ENCODE data around the gene UCP1. TPM values are rescaled to one million over a fixed set of nuclear protein-coding genes. Genes with fewer than 3 reads are reported as not detected.
A peak's percentile ranks its signal among the peaks of the same experiment; 100 is the strongest.

Gene UCP1
- polyA plus RNA-seq, 3 donors from 2014 or later = not detected

DNA sequence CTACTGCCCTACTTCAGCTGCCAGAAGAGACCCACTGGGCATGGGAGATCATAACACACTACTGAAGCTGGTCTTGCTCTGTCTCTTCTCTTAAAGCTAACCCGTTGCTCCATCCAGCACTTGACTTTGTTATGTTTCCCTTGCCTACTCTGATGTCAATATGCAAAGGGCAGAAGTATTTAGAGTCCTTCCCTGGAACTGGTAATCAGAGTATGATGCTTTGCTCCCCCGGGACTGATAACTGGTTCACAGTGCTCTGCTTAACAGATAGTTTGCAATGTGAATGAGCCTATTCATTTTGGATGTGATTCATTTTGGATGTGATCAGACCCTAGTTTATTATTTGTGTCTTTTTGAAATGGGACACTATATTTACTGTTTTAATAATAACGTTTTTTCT lies 12.3 kb upstream of the UCP1 start:
- Mint-ChIP-seq H3K4me3 (no peak overlapping the region), H3K9me3 (peaks cover 0 to 4% (median 0%) of the 10 kb centered on the region in 6 donors), H3K4me1 (no peaks in the 10 kb centered on the region), H3K27ac (no peak overlapping the region), H3K36me3 (no peaks in the 10 kb centered on the region), H3K27me3 (ENCODE audit: low read depth in 3 of 3) (peaks cover 3 to 9% (median 6%) of the 10 kb centered on the region in 3 donors)
- DNase-seq = no peak

GRCh38 chr4:140579278-140579677 lies 10.5 kb upstream of the UCP1 start:
- no peak overlapping the region for H3K4me3 Mint-ChIP-seq
- peaks cover 0 to 4% (median 0%) of the 10 kb centered on the region in 6 donors for H3K9me3 Mint-ChIP-seq
- H3K27me3 Mint-ChIP-seq (ENCODE audit: low read depth in 3 of 3) = peaks cover 3 to 7% (median 6%) of the 10 kb centered on the region in 3 donors
- no peak overlapping the region for H3K27ac Mint-ChIP-seq
- no peaks in the 10 kb centered on the region for H3K36me3 Mint-ChIP-seq
- no peak for DNase-seq
- H3K4me1 Mint-ChIP-seq = no peaks in the 10 kb centered on the region

GRCh38 chr4:140575489-140575888 lies 6.7 kb upstream of the UCP1 start:
- Mint-ChIP-seq H3K9me3 (peaks cover 0 to 10% (median 0%) of the 10 kb centered on the region in 6 donors), H3K27me3 (ENCODE audit: low read depth in 3 of 3) (peaks cover 3 to 16% (median 15%) of the 10 kb centered on the region in 3 donors), H3K27ac (no peak overlapping the region), H3K4me3 (no peak overlapping the region), H3K4me1 (no peaks in the 10 kb centered on the region), H3K36me3 (no peaks in the 10 kb centered on the region)
- DNase-seq = no peak

DNA sequence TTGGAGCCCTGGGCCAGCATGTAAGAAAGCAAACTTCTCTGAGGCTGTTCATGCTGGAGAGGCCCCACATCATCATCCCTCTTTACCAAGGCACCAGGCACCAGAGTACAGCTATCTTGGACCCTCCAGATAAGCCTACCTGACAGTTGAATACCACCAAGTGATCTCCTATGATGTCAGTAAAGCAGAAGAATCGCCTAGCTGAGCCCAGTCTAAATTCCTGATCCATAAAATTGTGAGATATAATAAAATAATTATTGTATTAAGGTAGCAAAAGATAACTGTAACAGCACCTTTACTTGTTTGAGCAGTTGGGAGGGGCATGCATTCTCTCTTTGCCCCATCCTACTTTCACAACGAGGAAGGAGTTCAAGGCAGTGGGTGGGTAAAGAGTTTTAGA lies 2.9 kb upstream of the UCP1 start:
- DNase-seq = no peak
- Mint-ChIP-seq H3K4me1 (peaks cover 14 to 19% of the 10 kb centered on the region in 2 donors), H3K4me3 (no peak overlapping the region), H3K27me3 (ENCODE audit: low read depth in 3 of 3) (peaks cover 17 to 34% (median 27%) of the 10 kb centered on the region in 3 donors), H3K36me3 (peaks cover 0 to 3% (median 3%) of the 10 kb centered on the region in 3 donors), H3K9me3 (peaks cover 0 to 7% (median 1%) of the 10 kb centered on the region in 6 donors), H3K27ac (no peak overlapping the region)

DNA sequence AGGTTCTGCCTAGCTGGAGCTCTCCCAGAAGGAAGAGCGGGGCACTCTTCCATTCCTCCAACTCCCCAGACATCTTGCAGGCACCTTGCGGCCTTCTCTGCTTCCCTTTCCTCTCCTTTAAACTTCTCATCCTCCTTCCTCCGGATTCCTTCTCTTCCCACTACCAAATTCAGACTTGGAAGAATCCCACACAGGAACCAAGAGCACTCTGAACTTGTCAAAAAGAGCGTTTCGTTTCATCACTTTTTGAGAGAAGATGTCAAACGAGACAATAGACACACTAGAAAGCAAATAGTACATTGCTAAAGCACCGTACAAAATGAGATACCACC lies 512 bp upstream of the UCP1 start:
- peaks cover 14 to 19% of the 10 kb centered on the region in 2 donors for H3K4me1 Mint-ChIP-seq
- no peak for DNase-seq
- no peak overlapping the region for H3K27ac Mint-ChIP-seq
- H3K9me3 Mint-ChIP-seq = peaks cover 0 to 7% (median 1%) of the 10 kb centered on the region in 6 donors
- peaks cover 0 to 3% (median 3%) of the 10 kb centered on the region in 3 donors for H3K36me3 Mint-ChIP-seq
- H3K27me3 Mint-ChIP-seq (ENCODE audit: low read depth in 3 of 3) = peaks cover 17 to 34% (median 27%) of the 10 kb centered on the region in 3 donors
- peak overlapping the region; percentile 30 to 84 (median 78) for H3K4me3 Mint-ChIP-seq

DNA sequence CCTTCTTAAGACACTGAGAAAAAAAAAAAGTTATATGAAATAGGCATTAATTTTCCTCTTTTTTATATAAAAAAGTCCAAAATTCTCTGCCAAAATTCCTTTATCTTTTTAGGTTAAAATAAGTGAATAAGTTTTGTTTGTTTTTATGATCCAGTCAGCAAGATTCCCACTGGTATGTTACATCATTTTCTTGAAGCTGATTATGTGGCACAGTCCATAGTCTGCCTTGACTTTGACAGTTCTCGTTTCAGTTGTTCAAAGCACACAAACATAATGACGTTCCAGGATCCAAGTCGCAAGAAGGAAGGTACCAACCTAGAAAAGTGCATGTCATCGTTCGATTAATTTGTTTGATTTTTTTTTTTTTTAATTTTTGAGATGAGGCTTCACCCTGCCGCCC lies 9.1 kb downstream of the UCP1 start:
- Mint-ChIP-seq H3K27ac (no peak overlapping the region), H3K9me3 (no peaks in the 10 kb centered on the region), H3K4me1 (peaks cover 7 to 10% of the 10 kb centered on the region in 2 donors), H3K27me3 (ENCODE audit: low read depth in 3 of 3) (no peaks in the 10 kb centered on the region), H3K36me3 (no peaks in the 10 kb centered on the region), H3K4me3 (no peak overlapping the region)
- DNase-seq = no peak

DNA sequence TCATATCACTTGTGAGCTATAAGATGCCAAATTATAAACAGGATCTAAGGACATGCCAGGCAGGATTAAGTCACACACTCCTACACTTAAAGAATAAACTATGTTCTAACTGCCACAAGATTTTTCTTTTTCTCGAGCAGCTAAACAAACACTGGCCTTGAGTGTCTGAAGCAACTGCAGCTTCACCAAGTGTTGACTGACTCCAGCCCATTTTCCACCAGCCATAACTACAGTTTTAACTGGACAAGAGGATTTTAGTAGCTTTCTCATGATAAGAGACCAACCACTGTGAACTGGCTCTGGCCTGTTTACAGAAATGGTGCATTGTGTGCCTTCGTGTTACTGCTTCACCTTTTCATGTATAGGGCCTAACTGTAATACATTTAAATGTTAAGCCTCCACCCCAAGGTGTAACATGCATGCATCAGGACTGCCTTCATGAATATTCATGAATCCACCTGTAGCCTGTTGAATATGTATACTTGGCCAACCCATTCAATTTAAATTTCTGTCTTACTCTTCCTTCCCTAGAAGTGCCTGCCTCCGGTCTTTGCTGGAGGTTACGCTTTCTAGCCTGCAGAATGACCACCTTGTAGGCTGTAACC lies 10.8 kb downstream of the UCP1 start:
- Mint-ChIP-seq H3K27ac (no peak overlapping the region), H3K4me3 (no peak overlapping the region), H3K4me1 (peaks cover 7 to 10% of the 10 kb centered on the region in 2 donors), H3K36me3 (peaks cover 0 to 7% (median 6%) of the 10 kb centered on the region in 3 donors), H3K27me3 (ENCODE audit: low read depth in 3 of 3) (no peaks in the 10 kb centered on the region), H3K9me3 (no peaks in the 10 kb centered on the region)
- DNase-seq = no peak

- peaks cover 4 to 16% (median 15%) of the 10 kb centered on the region in 3 donors for H3K36me3 Mint-ChIP-seq
- H3K4me3 Mint-ChIP-seq = no peak overlapping the region
- no peaks in the 10 kb centered on the region for H3K27me3 Mint-ChIP-seq (ENCODE audit: low read depth in 3 of 3)
- H3K4me1 Mint-ChIP-seq = peaks cover 7 to 10% of the 10 kb centered on the region in 2 donors
- peak overlapping the region in 1 of 6 donors; percentile 46 for H3K27ac Mint-ChIP-seq
- DNase-seq = peak in 1 of 3 donors; percentile 22
- H3K9me3 Mint-ChIP-seq = no peaks in the 10 kb centered on the region
These were observed 12.2 kb downstream of the UCP1 start for GRCh38 chr4:140556372-140557085.

- no peak for DNase-seq
These were observed 34.7 kb downstream of the UCP1 start for GRCh38 chr4:140533951-140534480.

GRCh38 chr4:140529434-140529833 lies 39.3 kb downstream of the UCP1 start:
- H3K9me3 Mint-ChIP-seq = no peaks in the 10 kb centered on the region
- no peaks in the 10 kb centered on the region for H3K27me3 Mint-ChIP-seq (ENCODE audit: low read depth in 3 of 3)
- DNase-seq = no peak
- no peak overlapping the region for H3K4me3 Mint-ChIP-seq
- H3K36me3 Mint-ChIP-seq = peaks cover 6 to 18% (median 12%) of the 10 kb centered on the region in 3 donors
- peaks cover 7 to 22% of the 10 kb centered on the region in 2 donors for H3K4me1 Mint-ChIP-seq
- no peak overlapping the region for H3K27ac Mint-ChIP-seq

More at GRCh38 chr4:140533951-140534480, 34.7 kb downstream of the UCP1 start:
- no peaks in the 10 kb centered on the region for H3K9me3 Mint-ChIP-seq
- H3K4me3 Mint-ChIP-seq = no peak overlapping the region
- H3K36me3 Mint-ChIP-seq = peaks cover 9 to 14% (median 13%) of the 10 kb centered on the region in 3 donors
- H3K27me3 Mint-ChIP-seq (ENCODE audit: low read depth in 3 of 3) = peaks cover 0 to 2% (median 0%) of the 10 kb centered on the region in 3 donors
- H3K4me1 Mint-ChIP-seq = peaks cover 0 to 5% of the 10 kb centered on the region in 2 donors
- H3K27ac Mint-ChIP-seq = no peak overlapping the region

- Mint-ChIP-seq H3K4me1 (peaks cover 17 to 35% of the 10 kb centered on the region in 2 donors), H3K36me3 (peaks cover 3 to 13% (median 9%) of the 10 kb centered on the region in 3 donors), H3K27ac (peak within 1 kb of the TSS; percentile 63 to 91 (median 84)), H3K9me3 (no peaks in the 10 kb centered on the region), H3K4me3 (peak within 1 kb of the TSS; percentile 82 to 89 (median 87)), H3K27me3 (ENCODE audit: low read depth in 3 of 3) (peaks cover 0 to 8% (median 0%) of the 10 kb centered on the region in 3 donors)
- DNase-seq = peak; percentile 96 to 97 (median 97)
These were observed 44.7 kb downstream of the UCP1 start, which contains the start of gene ELMOD2 for GRCh38 chr4:140523857-140524742. ELMOD2 (plus strand) TSS chr4:140524168; CDS start chr4:140525429, 1,261 bp downstream.

GRCh38 chr4:140523370-140523856 lies 45.3 kb downstream of the UCP1 start:
- H3K27ac Mint-ChIP-seq = peak overlapping the region; percentile 63 to 87 (median 79)
- peaks cover 3 to 13% (median 7%) of the 10 kb centered on the region in 3 donors for H3K36me3 Mint-ChIP-seq
- peak in 1 of 3 donors; percentile 1 for DNase-seq
- no peaks in the 10 kb centered on the region for H3K9me3 Mint-ChIP-seq
- H3K4me3 Mint-ChIP-seq = peak overlapping the region; percentile 82 to 89 (median 87)
- H3K27me3 Mint-ChIP-seq (ENCODE audit: low read depth in 3 of 3) = peaks cover 0 to 8% (median 0%) of the 10 kb centered on the region in 3 donors
- peaks cover 17 to 35% of the 10 kb centered on the region in 2 donors for H3K4me1 Mint-ChIP-seq

GRCh38 chr4:140515423-140515822 lies 53.3 kb downstream of the UCP1 start:
- no peaks in the 10 kb centered on the region for H3K4me1 Mint-ChIP-seq
- H3K4me3 Mint-ChIP-seq = no peak overlapping the region
- peaks cover 0 to 7% (median 0%) of the 10 kb centered on the region in 6 donors for H3K9me3 Mint-ChIP-seq
- no peak for DNase-seq
- no peak overlapping the region for H3K27ac Mint-ChIP-seq
- no peaks in the 10 kb centered on the region for H3K36me3 Mint-ChIP-seq
- peaks cover 8 to 15% (median 9%) of the 10 kb centered on the region in 3 donors for H3K27me3 Mint-ChIP-seq (ENCODE audit: low read depth in 3 of 3)
